Measurements from ENCODE around the gene TSSC4.
"Not testable (repeated sequence)": the region's sequence is repeated elsewhere in the genome, so short reads cannot be mapped to it uniquely, and the experiment has no call there.

Gene TSSC4

DNA sequence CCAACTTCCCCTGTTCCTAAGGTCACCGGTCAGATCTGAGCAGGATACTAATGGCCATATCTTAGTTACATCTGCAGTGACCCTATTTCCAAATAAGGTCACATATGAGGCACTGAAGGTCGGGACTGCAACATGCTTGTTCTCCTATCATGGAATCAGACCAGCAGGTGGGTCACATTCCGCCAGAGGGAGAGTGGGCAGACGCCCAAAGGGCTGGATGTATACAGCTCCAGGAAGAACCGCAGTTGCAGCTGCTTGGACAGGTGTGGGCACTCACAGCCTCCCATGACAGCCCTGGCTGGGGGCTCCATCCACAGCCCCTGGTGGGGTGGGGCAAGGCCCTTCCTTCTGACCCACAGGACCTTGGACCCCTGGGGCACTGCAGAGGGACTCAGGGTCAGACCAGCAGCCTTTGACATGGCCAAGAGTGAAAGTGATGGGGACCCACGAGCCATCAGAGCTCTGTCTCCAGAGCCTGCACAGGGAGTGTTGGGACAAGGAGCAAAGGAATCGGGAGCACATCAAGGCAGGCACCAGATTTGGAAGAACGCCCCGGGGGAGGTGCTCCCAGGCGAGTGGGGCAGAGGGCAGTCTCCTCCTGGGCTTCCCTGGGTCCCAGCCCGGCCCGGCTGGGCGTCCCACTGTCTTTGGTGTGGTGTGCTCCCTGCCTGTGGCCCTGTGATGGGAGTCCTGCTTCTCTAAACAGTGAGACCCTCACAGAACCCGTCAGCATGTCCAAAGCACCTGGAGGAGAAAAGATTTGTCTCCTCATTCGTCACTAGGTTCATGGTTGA, 36.8 kb upstream of the TSSC4 start:
- TF ChIP-seq, protein P1, sequence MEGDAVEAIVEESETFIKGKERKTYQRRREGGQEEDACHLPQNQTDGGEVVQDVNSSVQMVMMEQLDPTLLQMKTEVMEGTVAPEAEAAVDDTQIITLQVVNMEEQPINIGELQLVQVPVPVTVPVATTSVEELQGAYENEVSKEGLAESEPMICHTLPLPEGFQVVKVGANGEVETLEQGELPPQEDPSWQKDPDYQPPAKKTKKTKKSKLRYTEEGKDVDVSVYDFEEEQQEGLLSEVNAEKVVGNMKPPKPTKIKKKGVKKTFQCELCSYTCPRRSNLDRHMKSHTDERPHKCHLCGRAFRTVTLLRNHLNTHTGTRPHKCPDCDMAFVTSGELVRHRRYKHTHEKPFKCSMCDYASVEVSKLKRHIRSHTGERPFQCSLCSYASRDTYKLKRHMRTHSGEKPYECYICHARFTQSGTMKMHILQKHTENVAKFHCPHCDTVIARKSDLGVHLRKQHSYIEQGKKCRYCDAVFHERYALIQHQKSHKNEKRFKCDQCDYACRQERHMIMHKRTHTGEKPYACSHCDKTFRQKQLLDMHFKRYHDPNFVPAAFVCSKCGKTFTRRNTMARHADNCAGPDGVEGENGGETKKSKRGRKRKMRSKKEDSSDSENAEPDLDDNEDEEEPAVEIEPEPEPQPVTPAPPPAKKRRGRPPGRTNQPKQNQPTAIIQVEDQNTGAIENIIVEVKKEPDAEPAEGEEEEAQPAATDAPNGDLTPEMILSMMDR (IDR thresholded peaks at IDR 0.05; ENCODE audit: unreplicated experiment in 3 of 3): no peak
- H3K27ac Mint-ChIP-seq: no peak overlapping the region
- H3K27me3 Mint-ChIP-seq (ENCODE audit: low read depth): peaks cover 6% of the 10 kb centered on the region
- no peak overlapping the region for H3K4me3 Mint-ChIP-seq
- H3K4me1 Mint-ChIP-seq: no peaks in the 10 kb centered on the region
- H3K36me3 Mint-ChIP-seq (ENCODE audit: low read depth): no peaks in the 10 kb centered on the region
- no peaks in the 10 kb centered on the region for H3K9me3 Mint-ChIP-seq

DNA sequence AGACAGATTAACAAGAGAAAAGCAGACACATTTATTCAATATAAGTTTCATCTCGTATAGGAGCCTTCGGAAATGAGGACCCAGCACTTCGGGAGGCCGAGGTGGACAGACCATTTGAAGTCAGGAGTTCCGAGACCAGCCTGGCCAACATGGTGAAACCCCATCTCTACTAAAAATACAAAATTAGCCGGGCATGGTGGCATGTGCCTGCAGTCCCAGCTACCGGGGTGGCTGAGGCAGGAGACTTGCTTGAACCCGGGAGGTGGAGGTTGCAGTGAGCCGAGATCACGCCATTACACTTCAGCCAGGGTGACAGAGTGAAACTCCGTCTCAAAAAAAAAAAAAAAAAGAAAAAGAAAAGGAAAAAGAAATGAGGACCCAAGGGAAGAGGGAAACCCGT, 36.2 kb upstream of the TSSC4 start:
- not testable (repeated sequence) for H3K36me3 Mint-ChIP-seq (ENCODE audit: low read depth); H3K4me3 Mint-ChIP-seq; H3K27me3 Mint-ChIP-seq (ENCODE audit: low read depth); H3K4me1 Mint-ChIP-seq; H3K9me3 Mint-ChIP-seq; H3K27ac Mint-ChIP-seq

DNA sequence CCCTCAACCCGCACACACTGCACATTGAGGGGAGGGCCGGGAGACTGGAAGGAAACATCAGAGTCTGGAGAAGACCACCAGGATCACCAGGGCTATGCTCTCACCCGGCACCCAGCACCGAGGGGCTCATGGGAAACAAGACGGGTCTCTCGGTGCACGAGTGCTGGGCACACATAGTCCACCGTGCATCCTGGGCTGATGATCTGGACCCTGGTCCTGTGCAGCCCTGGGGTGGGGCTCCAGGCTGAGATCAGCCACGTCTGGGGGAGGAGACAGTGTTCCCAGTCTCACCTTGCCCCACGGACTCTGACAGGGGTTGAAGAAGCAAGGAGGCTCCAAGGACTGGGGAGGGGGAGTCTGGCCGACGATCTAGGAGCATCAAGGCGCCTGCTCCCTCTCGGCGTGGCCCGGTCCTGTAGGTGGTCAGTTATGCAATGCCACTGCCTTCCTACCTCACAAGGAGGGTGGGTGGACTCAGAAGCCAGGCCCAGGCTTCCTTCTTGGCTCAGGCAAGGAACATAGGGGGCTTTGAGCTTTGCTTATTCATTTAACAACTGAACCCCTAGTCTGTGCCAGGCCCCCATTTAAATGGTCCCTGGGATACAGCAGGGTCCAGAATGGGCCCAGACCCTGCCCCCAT, 34.9 kb upstream of the TSSC4 start:
- Mint-ChIP-seq H3K9me3 (no peaks in the 10 kb centered on the region), H3K4me1 (no peaks in the 10 kb centered on the region), H3K27ac (no peak overlapping the region), H3K4me3 (no peak overlapping the region), H3K27me3 (ENCODE audit: low read depth) (peaks cover 3% of the 10 kb centered on the region), H3K36me3 (ENCODE audit: low read depth) (no peaks in the 10 kb centered on the region)
- TF ChIP-seq, protein P1 (IDR thresholded peaks at IDR 0.05; ENCODE audit: unreplicated experiment in 3 of 3): no peak

DNA sequence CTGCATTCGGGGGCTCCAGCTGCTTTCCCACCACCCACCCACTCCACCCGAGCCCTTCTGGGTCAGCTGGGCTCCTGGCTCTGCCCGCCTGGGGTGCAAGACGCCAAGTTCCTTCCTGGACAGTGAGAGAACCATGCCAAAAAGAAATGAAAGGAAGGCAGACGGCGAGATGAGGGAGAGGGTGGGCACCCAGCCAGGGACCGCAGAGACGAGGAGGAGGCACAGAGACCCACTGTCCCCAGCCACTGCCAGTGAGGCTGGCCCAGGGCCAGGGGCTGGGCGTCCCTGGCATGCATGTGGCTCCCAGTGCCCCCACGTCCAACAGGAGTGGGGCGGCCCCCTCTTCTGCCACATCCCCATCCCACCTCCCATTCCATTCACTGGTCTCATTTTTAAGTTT, 34.3 kb upstream of the TSSC4 start:
- Mint-ChIP-seq H3K9me3 (no peaks in the 10 kb centered on the region), H3K4me3 (no peak overlapping the region), H3K36me3 (ENCODE audit: low read depth) (no peaks in the 10 kb centered on the region), H3K27ac (no peak overlapping the region), H3K4me1 (no peaks in the 10 kb centered on the region), H3K27me3 (ENCODE audit: low read depth) (peaks cover 3% of the 10 kb centered on the region)
- TF ChIP-seq, protein P1 (IDR thresholded peaks at IDR 0.05; ENCODE audit: unreplicated experiment in 3 of 3): no peak

DNA sequence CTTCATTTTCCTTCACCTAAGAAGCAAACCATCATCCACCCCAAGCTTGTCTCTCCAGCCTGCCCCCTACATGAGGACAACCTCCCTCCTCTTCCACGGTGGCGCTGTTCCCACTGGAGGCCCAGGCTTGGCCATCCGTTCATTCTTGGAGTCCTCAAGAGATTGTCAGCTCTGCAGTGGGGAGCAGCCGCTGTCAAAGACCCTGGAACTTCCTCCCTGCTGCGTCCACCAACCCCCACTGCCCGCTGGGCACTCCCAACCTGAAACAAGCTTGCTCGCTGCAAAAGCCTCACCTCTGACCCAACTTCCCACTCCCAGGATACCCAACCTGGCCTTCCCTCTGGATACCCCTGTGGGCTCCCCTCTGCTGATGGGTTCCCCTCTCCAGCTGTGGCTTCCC, 33.8 kb upstream of the TSSC4 start:
- no peaks in the 10 kb centered on the region for H3K36me3 Mint-ChIP-seq (ENCODE audit: low read depth)
- H3K9me3 Mint-ChIP-seq: no peaks in the 10 kb centered on the region
- peaks cover 3% of the 10 kb centered on the region for H3K27me3 Mint-ChIP-seq (ENCODE audit: low read depth)
- no peak overlapping the region for H3K4me3 Mint-ChIP-seq
- TF ChIP-seq, protein P1 (IDR thresholded peaks at IDR 0.05; ENCODE audit: unreplicated experiment in 3 of 3): no peak
- no peak overlapping the region for H3K27ac Mint-ChIP-seq
- no peaks in the 10 kb centered on the region for H3K4me1 Mint-ChIP-seq

DNA sequence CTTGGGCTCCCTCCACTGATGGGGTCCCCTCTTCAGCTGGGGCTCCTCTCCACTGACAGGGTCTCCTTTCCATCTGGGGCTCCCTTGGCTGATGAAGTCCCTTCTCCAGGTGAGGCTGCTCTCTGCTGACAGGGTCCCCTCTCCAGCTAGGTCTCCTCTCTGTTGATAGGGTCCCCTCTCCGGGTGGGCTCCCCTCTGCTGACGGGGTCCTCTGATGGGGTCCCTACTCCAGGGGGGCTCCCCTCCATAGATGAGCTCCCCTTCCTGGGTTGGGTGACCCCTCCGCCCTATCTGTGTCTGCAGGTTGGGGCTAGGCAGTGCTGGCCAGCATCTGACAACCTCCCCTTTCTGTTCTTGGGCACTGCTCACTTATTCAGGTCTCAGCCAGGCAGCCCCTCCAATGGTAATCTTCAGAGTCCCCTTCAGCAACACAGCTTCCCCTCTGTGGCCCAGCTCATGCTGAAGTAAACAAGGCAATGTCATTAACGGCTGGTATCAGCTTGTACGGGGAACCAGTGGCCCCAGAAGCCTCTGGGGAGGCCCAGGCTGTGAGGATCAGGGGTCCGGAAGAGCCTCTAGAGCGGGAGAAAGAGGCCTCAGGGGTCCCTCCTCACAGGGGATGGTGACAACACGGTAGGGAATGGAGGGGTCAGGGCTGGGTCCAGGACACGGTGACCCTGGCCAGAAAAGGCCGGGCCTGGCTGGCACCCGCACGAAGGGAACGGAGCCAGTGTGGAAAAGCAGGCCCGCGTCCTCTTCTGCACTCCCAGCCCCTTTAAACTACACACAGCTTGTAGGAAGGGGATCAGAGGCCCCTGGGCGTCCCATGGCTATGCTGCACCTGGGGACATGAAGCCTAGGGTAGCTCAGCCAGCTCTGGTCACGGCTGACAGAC, 33.0 kb upstream of the TSSC4 start:
- no peak overlapping the region for H3K27ac Mint-ChIP-seq
- TF ChIP-seq, protein P1 (IDR thresholded peaks at IDR 0.05; ENCODE audit: unreplicated experiment in 3 of 3): no peak
- peaks cover 1% of the 10 kb centered on the region for H3K9me3 Mint-ChIP-seq
- H3K27me3 Mint-ChIP-seq (ENCODE audit: low read depth): peaks cover 3% of the 10 kb centered on the region
- H3K36me3 Mint-ChIP-seq (ENCODE audit: low read depth): no peaks in the 10 kb centered on the region
- H3K4me3 Mint-ChIP-seq: no peak overlapping the region
- no peaks in the 10 kb centered on the region for H3K4me1 Mint-ChIP-seq
